Measurements from ENCODE around the gene MYH11. TPM values are rescaled to one million over a fixed set of nuclear protein-coding genes. Genes with fewer than 3 reads are reported as not detected.

MYH11 gene
- total and polyA plus RNA-seq, 2 of the 13 experiments (the other 11 are each of a cell fraction or from before 2014, with no cell fraction given): not detected

DNA sequence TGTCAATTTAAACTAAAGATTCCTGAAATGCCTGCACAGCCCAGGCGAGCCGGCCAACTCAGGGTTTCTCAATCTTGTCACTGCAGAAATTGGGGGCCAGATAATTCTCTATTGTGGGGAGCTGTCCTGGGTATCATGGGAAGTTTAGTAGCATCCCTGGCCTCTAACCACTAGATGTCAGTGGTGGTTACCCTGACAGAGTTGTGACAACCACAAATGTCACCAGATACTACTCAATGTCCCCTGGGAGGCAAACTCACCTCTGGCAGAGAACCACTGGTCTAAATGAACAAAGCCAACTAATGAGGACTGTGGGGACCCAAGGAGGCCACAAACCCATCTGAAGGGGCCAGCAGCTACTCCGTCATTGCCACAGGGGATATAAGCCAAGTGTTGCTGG lies 90.9 kb downstream of the MYH11 start (continued):
- TF ChIP-seq CTCF (CRISPR knock-in tag; IDR thresholded peaks at IDR 0.05) (peak; percentile 90), ZNF24 (IDR thresholded peaks at IDR 0.05) (no peak), KDM5A (IDR thresholded peaks at IDR 0.05; ENCODE audit: borderline replicate concordance, low read length) (no peak), HNF1B (CRISPR knock-in tag; IDR thresholded peaks at IDR 0.05) (peak; percentile 60; the same call in 1 of the 2 replicates), MAFG (CRISPR knock-in tag; IDR thresholded peaks at IDR 0.05) (no peak), ZNF547 (CRISPR knock-in tag; IDR thresholded peaks at IDR 0.05) (no peak), RBM39 (IDR thresholded peaks at IDR 0.05; ENCODE audit: low read depth, low read length, poor library complexity, severe bottlenecking) (no peak), NR2F1 (CRISPR knock-in tag; IDR thresholded peaks at IDR 0.05) (no peak), ZNF724P (CRISPR knock-in tag; IDR thresholded peaks at IDR 0.05; ENCODE audit: borderline replicate concordance) (no peak), RARG (CRISPR knock-in tag; IDR thresholded peaks at IDR 0.05; ENCODE audit: low read depth) (no peak), CBX2 (IDR thresholded peaks at IDR 0.05; ENCODE audit: low read depth, low read length) (no peak), CBX2 (CRISPR knock-in tag; IDR thresholded peaks at IDR 0.05; ENCODE audit: low read depth) (no peak), KAT2B (IDR thresholded peaks at IDR 0.05; ENCODE audit: borderline replicate concordance, low read depth, low read length) (no peak), JUN (CRISPR knock-in tag; IDR thresholded peaks at IDR 0.05) (no peak), ZNF44 (CRISPR knock-in tag; IDR thresholded peaks at IDR 0.05) (no peak), DNMT1 (CRISPR knock-in tag; IDR thresholded peaks at IDR 0.05) (no peak), SMAD9 (CRISPR knock-in tag; IDR thresholded peaks at IDR 0.05) (0 out of 2 replicates have a peak, but pooled peaks have one; percentile 20)
- TF ChIP-seq, protein P1, sequence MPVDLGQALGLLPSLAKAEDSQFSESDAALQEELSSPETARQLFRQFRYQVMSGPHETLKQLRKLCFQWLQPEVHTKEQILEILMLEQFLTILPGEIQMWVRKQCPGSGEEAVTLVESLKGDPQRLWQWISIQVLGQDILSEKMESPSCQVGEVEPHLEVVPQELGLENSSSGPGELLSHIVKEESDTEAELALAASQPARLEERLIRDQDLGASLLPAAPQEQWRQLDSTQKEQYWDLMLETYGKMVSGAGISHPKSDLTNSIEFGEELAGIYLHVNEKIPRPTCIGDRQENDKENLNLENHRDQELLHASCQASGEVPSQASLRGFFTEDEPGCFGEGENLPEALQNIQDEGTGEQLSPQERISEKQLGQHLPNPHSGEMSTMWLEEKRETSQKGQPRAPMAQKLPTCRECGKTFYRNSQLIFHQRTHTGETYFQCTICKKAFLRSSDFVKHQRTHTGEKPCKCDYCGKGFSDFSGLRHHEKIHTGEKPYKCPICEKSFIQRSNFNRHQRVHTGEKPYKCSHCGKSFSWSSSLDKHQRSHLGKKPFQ (CRISPR knock-in tag; IDR thresholded peaks at IDR 0.05; ENCODE audit: insufficient replicate concordance): no peak

Data from HepG2 (cell line).